Measurements from ENCODE around the gene ATPAF1.

GRCh38 chr1:46650491-46650890 is 17.7 kb downstream of the ATPAF1 start:
- no peak for TF ChIP-seq SUZ12 (IDR thresholded peaks at IDR 0.05)
- no peak for TF ChIP-seq ARNT (IDR thresholded peaks at IDR 0.05)

All from HEK293T (cell line).